WTC11 (cell line): Measurements from ENCODE around the gene DPP9. TPM values are rescaled to one million over a fixed set of nuclear protein-coding genes. Genes with fewer than 3 reads are reported as not detected.

ENCODE experiments used
- ATAC-seq: fragments of 200-7000 bp; cut with Tn5 transposase; 2 replicates; pipeline ENCODE4 v1.10.0; 2021; ENCODE audit warnings: mild to moderate bottlenecking, moderate library complexity
- CTCF ChIA-PET: fragments of 300-600 bp; sonication (Branson Sonifier 250); formaldehyde crosslinking; loops from one replicate; lab custom pipeline; 2021; ENCODE audit warnings: antibody characterized with exemption; lab: Charles Lee
- POLR2A ChIA-PET: fragments of 350-600 bp; sonication (Branson Sonifier 250); formaldehyde crosslinking; loops from one replicate; lab custom pipeline; 2021; ENCODE audit warnings: antibody characterized with exemption; lab: Charles Lee
- DNase-seq: peaks from one replicate; pipeline ENCODE4 v3.0.0; 2021; ENCODE audit warnings: low spot score
- H3K27ac Mint-ChIP-seq: 2 replicates; pipeline ENCODE4 v1.8.0; 2021; ENCODE audit warnings: mixed read lengths
- H3K27me3 Mint-ChIP-seq: 2 replicates; pipeline ENCODE4 v1.8.0; 2021; ENCODE audit warnings: low read depth, mild to moderate bottlenecking, moderate library complexity, mixed read lengths
- H3K36me3 Mint-ChIP-seq: 2 replicates; pipeline ENCODE4 v1.8.0; 2021; ENCODE audit warnings: mixed read lengths
- H3K4me1 Mint-ChIP-seq: 2 replicates; pipeline ENCODE4 v1.8.0; 2022; ENCODE audit warnings: mixed read lengths
- H3K4me3 Mint-ChIP-seq: 2 replicates; pipeline ENCODE4 v1.8.0; 2021; ENCODE audit warnings: mild to moderate bottlenecking, moderate library complexity, mixed read lengths
- H3K9me3 Mint-ChIP-seq: 2 replicates; pipeline ENCODE4 v1.8.0; 2021; ENCODE audit warnings: mixed read lengths
- FOXJ3 ChIP-seq: sonication (generic); formaldehyde crosslinking; IDR thresholded peaks from 2 replicates; pipeline ENCODE4 v1.9.0; 2021; ENCODE audit warnings: missing genetic modification reagents, mild to moderate bottlenecking, borderline replicate concordance
- NFATC4 ChIP-seq: fragments of 250-450 bp; sonication (Bioruptor Pico); IDR thresholded peaks from 2 replicates; pipeline ENCODE4 v1.9.0; 2021; ENCODE audit warnings: mild to moderate bottlenecking
- NR1H2 ChIP-seq: sonication (generic); formaldehyde crosslinking; IDR thresholded peaks from 2 replicates; pipeline ENCODE4 v1.9.0; 2021; ENCODE audit warnings: mild to moderate bottlenecking, moderate library complexity, missing genetic modification reagents
- RELA ChIP-seq: sonication (generic); formaldehyde crosslinking; IDR thresholded peaks from 2 replicates; pipeline ENCODE4 v1.8.1; 2022; ENCODE audit warnings: missing genetic modification reagents, mild to moderate bottlenecking, borderline replicate concordance
- SMAD3 ChIP-seq: sonication (generic); formaldehyde crosslinking; IDR thresholded peaks from 2 replicates; pipeline ENCODE4 v1.8.0; 2022; ENCODE audit warnings: missing genetic modification reagents, mild to moderate bottlenecking, borderline replicate concordance
- SP1 ChIP-seq: sonication (generic); formaldehyde crosslinking; conservative IDR thresholded peaks from 2 replicates; pipeline ENCODE4 v1.8.1; 2022; ENCODE audit warnings: missing genetic modification reagents
- ZNF219 ChIP-seq: sonication (generic); formaldehyde crosslinking; IDR thresholded peaks from 2 replicates; pipeline ENCODE4 v1.8.0; 2023; ENCODE audit warnings: missing genetic modification reagents, mild to moderate bottlenecking, borderline replicate concordance
- ZNF263 ChIP-seq: sonication (generic); formaldehyde crosslinking; IDR thresholded peaks from 2 replicates; pipeline ENCODE4 v1.8.1; 2022; ENCODE audit warnings: low read depth, mild to moderate bottlenecking, moderate library complexity, missing genetic modification reagents
- ZNF423 ChIP-seq: fragments of 250-450 bp; sonication (Bioruptor Pico); IDR thresholded peaks from 2 replicates; pipeline ENCODE4 v2.1.2; 2022; ENCODE audit warnings: mild to moderate bottlenecking, moderate library complexity
- total RNA-seq: library from RNA; stranded (reverse); gene quantifications from 3 replicates; pipeline ENCODE4 v1.2.3, GENCODE V29; 2021
- TF ChIP-seq, protein P1 (sequence below): sonication (generic); formaldehyde crosslinking; IDR thresholded peaks from 2 replicates; pipeline ENCODE4 v1.8.0; 2022; ENCODE audit warnings: mild to moderate bottlenecking, missing genetic modification reagents
- TF ChIP-seq, protein P2 (sequence below): fragments of 250-450 bp; sonication (Bioruptor Pico); IDR thresholded peaks from 2 replicates; pipeline ENCODE4 v1.8.0; 2021; ENCODE audit warnings: mild to moderate bottlenecking
- TF ChIP-seq, protein P3 (sequence below): sonication (generic); formaldehyde crosslinking; IDR thresholded peaks from 2 replicates; pipeline ENCODE4 v1.8.0; 2023; ENCODE audit warnings: mild to moderate bottlenecking, missing genetic modification reagents
- TF ChIP-seq, protein P4 (sequence below): sonication (generic); formaldehyde crosslinking; IDR thresholded peaks from 2 replicates; pipeline ENCODE4 v1.8.1; 2022; ENCODE audit warnings: missing genetic modification reagents, borderline replicate concordance
- TF ChIP-seq, protein P5 (sequence below): sonication (generic); formaldehyde crosslinking; IDR thresholded peaks from 2 replicates; pipeline ENCODE4 v1.8.0; 2022; ENCODE audit warnings: mild to moderate bottlenecking, missing genetic modification reagents
- TF ChIP-seq, protein P6 (sequence below): sonication (generic); formaldehyde crosslinking; IDR thresholded peaks from 2 replicates; pipeline ENCODE4 v1.8.1; 2022; ENCODE audit warnings: low read depth, missing genetic modification reagents, borderline replicate concordance

DPP9 gene
- total RNA-seq, 1 experiment from 2014 or later, result 52.9 TPM

DNA sequence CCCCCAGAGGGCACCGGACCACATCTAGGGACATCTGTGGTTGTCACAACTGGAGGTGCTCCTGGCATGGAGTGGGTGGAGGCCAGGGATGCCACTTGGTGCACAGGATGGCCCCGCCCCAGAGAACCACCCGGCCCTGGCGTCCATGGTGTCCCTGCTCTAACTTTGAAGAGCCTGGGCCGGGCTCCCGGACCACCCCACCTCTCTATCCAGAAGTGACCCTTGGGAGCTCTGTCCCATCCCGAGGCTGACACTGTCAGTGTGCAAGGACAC is 30.6 kb downstream of the DPP9 start:
- POLR2A ChIA-PET, result no interaction called here
- TF ChIP-seq ZNF263, result no peak
- no peak for TF ChIP-seq SP1
- TF ChIP-seq, all 79 proteins: peak for 0
- H3K4me3 Mint-ChIP-seq, result no peak overlapping the region
- no peaks in the 10 kb centered on the region for H3K9me3 Mint-ChIP-seq
- no peaks in the 10 kb centered on the region for H3K4me1 Mint-ChIP-seq
- peaks cover 38% of the 10 kb centered on the region for H3K36me3 Mint-ChIP-seq
- H3K27me3 Mint-ChIP-seq, result no peaks in the 10 kb centered on the region
- no peak for ATAC-seq
- H3K27ac Mint-ChIP-seq, result no peak overlapping the region
- DNase-seq, result no peak
- CTCF ChIA-PET, result no interaction called here

DNA sequence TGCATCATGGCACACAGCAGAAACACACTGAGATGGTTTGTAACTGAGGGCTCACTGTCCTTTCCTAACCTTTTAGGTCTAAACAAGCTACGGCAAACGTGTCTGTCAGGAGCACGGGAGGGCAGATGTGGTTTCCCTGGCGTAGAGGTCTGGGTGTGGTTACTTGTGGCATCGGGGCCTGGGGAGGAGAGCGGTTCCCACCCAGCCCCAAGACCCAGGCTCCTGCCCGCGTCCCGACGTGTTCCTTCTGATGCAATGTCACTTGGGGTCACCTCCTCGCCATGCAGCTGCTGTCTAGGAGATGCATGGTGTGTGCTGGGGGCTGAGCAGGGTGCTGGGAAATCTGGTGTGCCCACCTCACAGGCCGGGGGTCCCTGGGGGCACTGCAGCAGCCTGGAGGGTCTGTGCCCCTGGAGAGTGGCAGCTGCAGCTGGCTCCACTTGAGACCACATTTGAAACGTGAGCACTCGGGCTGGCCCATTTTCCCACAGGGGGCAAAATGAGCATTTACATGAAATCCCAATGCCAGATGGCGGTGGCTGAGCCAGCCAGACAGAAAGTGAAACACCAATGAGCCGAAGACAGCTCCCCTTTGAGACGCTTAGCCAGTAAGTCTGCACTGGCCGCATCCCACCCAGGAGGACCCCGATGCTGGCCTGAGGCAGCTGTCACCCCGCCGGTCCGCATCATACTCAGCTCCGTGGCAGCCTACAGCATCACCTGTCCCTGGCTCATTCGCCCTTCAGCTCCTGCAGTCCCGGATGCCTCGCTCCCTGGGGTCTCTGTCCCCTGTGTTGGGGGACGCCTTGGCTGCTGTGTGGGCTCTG is 31.2 kb downstream of the DPP9 start:
- TF ChIP-seq, protein P1, sequence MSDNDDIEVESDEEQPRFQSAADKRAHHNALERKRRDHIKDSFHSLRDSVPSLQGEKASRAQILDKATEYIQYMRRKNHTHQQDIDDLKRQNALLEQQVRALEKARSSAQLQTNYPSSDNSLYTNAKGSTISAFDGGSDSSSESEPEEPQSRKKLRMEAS (CRISPR knock-in tag), result no peak
- TF ChIP-seq, protein P2, sequence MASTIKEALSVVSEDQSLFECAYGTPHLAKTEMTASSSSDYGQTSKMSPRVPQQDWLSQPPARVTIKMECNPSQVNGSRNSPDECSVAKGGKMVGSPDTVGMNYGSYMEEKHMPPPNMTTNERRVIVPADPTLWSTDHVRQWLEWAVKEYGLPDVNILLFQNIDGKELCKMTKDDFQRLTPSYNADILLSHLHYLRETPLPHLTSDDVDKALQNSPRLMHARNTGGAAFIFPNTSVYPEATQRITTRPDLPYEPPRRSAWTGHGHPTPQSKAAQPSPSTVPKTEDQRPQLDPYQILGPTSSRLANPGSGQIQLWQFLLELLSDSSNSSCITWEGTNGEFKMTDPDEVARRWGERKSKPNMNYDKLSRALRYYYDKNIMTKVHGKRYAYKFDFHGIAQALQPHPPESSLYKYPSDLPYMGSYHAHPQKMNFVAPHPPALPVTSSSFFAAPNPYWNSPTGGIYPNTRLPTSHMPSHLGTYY (CRISPR knock-in tag), result no peak
- TF ChIP-seq SMAD3 (no peak), RELA (CRISPR knock-in tag) (no peak), ZNF423 (CRISPR knock-in tag) (no peak), ZNF219 (no peak), NR1H2 (no peak), FOXJ3 (CRISPR knock-in tag) (no peak), NFATC4 (no peak)
- TF ChIP-seq, protein P3, sequence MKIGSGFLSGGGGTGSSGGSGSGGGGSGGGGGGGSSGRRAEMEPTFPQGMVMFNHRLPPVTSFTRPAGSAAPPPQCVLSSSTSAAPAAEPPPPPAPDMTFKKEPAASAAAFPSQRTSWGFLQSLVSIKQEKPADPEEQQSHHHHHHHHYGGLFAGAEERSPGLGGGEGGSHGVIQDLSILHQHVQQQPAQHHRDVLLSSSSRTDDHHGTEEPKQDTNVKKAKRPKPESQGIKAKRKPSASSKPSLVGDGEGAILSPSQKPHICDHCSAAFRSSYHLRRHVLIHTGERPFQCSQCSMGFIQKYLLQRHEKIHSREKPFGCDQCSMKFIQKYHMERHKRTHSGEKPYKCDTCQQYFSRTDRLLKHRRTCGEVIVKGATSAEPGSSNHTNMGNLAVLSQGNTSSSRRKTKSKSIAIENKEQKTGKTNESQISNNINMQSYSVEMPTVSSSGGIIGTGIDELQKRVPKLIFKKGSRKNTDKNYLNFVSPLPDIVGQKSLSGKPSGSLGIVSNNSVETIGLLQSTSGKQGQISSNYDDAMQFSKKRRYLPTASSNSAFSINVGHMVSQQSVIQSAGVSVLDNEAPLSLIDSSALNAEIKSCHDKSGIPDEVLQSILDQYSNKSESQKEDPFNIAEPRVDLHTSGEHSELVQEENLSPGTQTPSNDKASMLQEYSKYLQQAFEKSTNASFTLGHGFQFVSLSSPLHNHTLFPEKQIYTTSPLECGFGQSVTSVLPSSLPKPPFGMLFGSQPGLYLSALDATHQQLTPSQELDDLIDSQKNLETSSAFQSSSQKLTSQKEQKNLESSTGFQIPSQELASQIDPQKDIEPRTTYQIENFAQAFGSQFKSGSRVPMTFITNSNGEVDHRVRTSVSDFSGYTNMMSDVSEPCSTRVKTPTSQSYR, result no peak
- TF ChIP-seq, protein P4, sequence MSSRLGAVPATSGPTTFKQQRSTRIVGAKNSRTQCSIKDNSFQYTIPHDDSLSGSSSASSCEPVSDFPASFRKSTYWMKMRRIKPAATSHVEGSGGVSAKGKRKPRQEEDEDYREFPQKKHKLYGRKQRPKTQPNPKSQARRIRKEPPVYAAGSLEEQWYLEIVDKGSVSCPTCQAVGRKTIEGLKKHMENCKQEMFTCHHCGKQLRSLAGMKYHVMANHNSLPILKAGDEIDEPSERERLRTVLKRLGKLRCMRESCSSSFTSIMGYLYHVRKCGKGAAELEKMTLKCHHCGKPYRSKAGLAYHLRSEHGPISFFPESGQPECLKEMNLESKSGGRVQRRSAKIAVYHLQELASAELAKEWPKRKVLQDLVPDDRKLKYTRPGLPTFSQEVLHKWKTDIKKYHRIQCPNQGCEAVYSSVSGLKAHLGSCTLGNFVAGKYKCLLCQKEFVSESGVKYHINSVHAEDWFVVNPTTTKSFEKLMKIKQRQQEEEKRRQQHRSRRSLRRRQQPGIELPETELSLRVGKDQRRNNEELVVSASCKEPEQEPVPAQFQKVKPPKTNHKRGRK (CRISPR knock-in tag), result no peak
- TF ChIP-seq, protein P5, sequence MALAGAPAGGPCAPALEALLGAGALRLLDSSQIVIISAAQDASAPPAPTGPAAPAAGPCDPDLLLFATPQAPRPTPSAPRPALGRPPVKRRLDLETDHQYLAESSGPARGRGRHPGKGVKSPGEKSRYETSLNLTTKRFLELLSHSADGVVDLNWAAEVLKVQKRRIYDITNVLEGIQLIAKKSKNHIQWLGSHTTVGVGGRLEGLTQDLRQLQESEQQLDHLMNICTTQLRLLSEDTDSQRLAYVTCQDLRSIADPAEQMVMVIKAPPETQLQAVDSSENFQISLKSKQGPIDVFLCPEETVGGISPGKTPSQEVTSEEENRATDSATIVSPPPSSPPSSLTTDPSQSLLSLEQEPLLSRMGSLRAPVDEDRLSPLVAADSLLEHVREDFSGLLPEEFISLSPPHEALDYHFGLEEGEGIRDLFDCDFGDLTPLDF, result no peak
- TF ChIP-seq, protein P6, sequence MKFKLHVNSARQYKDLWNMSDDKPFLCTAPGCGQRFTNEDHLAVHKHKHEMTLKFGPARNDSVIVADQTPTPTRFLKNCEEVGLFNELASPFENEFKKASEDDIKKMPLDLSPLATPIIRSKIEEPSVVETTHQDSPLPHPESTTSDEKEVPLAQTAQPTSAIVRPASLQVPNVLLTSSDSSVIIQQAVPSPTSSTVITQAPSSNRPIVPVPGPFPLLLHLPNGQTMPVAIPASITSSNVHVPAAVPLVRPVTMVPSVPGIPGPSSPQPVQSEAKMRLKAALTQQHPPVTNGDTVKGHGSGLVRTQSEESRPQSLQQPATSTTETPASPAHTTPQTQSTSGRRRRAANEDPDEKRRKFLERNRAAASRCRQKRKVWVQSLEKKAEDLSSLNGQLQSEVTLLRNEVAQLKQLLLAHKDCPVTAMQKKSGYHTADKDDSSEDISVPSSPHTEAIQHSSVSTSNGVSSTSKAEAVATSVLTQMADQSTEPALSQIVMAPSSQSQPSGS (CRISPR knock-in tag), result no peak
- POLR2A ChIA-PET, result no interaction called here
- H3K4me3 Mint-ChIP-seq, result no peak overlapping the region
- ATAC-seq, result no peak
- no peaks in the 10 kb centered on the region for H3K27me3 Mint-ChIP-seq
- no peak for DNase-seq
- H3K27ac Mint-ChIP-seq, result no peak overlapping the region; the same call in 1 of the 2 replicates
- peaks cover 35% of the 10 kb centered on the region for H3K36me3 Mint-ChIP-seq
- H3K9me3 Mint-ChIP-seq, result no peaks in the 10 kb centered on the region
- CTCF ChIA-PET, result no interaction called here
- no peaks in the 10 kb centered on the region for H3K4me1 Mint-ChIP-seq
